Medulla oblongata (tissue), 1 donor: Measurements from ENCODE around the gene ANKRD42.
"Not testable (repeated sequence)": the region's sequence is repeated elsewhere in the genome, so short reads cannot be mapped to it uniquely, and the experiment has no call there.

Experiments used
- DNase-seq: peaks from one replicate; pipeline ENCODE4 v3.0.0-alpha.2; 2015; ENCODE audit errors: extremely low spot score

The ANKRD42 gene

GRCh38 chr11:83241291-83241946 is 47.9 kb downstream of the ANKRD42 start:
- peak; percentile 61 for DNase-seq

DNA sequence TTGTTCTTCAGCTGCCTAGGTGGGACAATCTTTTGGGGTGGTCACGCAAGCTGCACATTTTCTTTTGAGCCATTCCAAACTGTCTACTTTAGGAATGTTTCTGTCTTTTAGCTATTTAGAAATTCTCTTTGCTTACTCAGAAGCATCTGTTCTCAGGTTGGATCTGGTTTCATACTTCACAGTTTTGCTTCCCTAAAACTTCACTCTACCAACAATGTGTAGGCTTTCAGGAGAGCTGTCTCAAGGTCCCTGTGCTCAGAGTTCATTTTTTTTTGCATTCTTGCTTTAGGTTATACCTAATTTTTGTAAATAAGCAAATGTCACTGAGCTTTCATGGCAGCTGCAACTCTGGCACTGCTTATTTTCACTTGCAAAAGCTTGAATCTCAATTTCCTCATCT is 55.9 kb downstream of the ANKRD42 start:
- DNase-seq: no peak

DNA sequence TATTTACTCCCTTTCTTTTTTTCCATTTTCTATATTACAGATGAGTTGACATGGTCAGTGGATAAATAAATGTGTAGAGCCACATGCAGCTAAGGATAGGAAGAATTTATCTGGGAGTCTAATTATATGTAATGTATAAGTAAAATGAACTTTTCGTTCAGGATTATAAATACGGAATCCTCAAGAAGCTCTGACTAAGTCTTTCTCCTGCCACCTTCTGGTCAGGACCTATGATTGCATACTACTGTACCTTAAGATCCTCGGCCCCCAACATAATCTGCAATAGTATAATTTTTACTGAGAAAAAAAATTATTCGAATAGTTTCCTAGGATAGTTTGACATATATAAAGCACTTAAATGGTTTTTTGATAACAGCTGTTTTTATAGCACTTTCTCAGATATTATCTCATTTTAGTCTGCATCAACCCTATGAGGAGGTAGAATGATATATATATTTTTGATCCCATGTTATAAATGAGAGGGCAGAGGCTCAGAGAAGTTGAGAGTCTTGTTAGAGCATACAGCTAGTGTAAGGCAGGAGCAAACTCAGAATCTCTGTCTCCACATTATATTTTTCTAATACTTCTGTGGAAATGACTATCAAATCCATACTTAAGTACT is 56.6 kb downstream of the ANKRD42 start:
- DNase-seq: peak; percentile 71

DNA sequence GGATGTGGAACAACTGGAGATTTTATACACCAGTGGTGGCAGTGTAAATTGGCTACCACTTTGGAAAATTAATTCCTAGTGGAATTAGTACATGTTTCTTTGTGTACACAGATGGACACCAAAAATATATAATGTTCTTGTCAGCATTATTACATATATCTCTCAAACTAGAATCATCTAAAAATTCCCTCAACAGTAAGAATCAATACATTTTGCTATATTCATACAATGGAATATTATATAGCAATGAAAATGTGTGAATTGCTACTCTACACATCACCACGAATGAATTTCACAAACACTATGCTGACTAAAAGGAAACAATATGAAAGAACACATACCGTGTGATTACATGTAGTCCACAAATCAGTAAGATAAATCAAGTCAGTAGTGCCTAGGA is 58.8 kb downstream of the ANKRD42 start:
- DNase-seq: no peak

- DNase-seq: no peak
These were observed 59.4 kb downstream of the ANKRD42 start for GRCh38 chr11:83252941-83253340.

DNA sequence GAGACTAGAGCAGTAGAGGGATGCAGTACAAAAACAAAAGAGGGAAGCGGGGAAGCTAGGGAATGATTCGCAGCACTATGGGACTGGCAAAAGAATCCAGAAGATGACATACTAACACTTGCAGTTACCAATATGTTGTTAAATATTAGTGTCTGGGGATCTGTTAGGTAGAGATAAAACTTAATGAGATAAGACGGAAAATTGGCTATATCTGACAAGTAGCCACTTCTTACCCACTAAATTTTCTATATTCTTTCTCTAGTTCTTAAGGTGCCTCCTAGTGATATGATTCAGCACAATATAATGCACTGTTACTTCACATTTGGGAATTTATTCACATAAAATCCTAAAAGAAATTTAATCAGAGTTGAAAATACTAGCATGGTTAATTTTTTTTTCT is 61.9 kb downstream of the ANKRD42 start:
- no peak for DNase-seq

DNA sequence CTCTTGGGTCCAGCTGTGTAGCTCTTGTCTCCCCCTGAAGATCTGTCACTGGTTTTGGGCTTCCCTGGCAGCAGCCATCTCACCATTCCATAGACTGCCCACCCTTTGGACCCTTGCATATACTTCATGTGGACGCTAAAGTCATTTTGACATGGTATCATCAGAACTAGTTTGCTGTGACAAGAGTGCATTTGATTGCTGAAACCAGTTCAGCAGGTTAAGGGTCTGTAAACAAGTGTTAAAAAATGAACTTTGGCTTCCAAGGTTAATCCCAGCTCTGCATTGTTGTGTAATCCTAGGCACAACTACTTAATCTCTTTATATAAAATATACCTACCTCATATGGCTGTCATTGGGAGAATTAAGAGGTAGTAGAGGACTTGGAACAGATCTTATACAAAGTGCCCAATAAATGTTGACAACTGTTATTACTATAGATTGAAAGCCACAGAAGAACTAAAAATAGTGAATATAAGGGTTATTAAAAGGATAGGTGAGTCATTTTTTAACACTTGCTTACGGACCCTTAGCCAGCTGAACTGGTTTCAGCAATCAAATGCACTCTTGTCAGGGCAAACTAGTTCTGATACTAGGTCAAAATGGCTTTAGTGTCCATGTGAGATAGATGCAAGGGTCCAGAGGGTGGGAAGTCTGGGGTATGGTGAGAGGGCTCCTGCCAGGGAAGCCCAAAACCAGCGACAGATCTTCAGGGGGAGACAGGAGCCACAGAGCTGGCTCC is 63.3 kb downstream of the ANKRD42 start:
- no peak for DNase-seq

DNA sequence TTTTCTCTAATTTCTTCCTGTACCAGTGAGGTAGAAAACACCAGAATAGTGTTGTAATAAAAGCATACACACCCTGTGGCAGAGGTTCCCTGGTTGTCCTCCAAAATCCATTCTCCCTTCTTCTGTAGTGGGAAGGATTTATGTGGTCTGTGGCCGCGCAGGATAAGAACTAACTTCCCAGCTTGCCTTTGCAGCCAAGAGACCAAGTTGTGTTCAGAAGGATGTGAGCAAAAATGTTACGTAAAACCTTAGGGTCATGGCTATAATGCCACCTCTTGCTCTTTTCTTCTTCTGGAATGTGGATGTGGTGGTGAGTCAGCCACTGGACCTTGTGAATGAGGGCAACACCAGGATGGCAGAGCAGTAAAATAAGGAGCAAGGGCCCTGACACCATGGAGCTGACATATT is 64.3 kb downstream of the ANKRD42 start:
- DNase-seq: no peak

DNA sequence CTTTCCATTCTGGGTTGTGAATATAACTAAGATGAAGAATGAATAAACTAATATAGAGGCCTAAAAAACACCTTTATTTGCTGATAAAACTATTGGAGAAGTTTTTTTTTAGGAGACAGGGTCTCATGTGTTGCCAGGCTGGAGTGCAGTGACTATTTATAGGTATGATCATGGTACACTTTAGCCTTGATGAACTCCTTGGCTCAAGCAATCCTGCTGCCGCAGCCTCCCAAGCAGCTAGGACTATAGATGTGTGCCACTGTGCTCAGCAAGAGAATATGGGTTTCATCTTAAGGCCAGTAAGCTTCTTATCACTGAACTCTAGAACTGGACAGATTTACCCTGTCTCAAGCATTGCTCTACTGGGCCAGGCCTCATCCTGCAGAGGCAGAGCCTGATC is 66.0 kb downstream of the ANKRD42 start:
- DNase-seq: no peak

- no peak for DNase-seq
These were observed 71.8 kb downstream of the ANKRD42 start for GRCh38 chr11:83265331-83265730.

GRCh38 chr11:83269080-83269479 is 75.6 kb downstream of the ANKRD42 start:
- DNase-seq: not testable (repeated sequence)

- not testable (repeated sequence) for DNase-seq
These were observed 78.2 kb downstream of the ANKRD42 start for GRCh38 chr11:83271734-83272133.

DNA sequence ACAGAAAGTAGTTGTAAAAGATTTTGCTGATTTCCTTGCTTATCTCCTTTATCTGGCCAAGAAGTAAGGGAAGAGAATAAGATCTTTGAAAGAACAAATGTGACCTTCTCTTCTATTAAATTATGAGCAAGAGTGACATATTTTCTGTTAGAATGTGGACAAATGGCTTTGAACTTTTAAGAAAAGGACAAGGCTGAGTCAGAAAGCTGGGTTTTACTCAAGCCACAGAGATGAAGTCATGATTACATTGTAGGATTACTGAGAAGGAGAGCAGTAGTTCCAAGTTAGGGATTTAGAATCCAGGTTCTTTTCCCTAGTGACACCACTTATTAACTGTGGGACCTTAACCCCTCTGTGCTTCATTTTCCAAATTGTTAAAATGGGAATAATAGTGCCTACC is 79.1 kb downstream of the ANKRD42 start:
- no peak for DNase-seq

GRCh38 chr11:83275888-83276641 is 82.6 kb downstream of the ANKRD42 start:
- DNase-seq: no peak

DNA sequence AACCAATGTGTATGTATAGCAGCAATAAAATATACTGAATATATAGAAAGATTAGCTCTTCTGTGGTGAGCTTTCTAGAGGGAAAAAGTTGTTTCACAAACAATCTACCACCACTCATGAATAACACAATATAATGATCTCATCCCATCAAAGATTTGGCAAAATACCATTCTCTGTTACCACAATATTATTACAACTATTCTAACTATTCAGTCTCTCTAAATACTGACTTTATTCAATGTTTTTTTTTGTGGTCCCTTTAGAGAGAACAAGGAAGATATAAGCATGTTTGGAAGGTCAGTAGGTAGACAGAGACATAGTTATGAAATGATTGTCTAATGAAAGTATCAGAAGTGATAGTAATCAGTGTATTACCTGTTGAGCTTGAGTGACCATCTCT is 84.8 kb downstream of the ANKRD42 start:
- no peak for DNase-seq

- no peak for DNase-seq
These were observed 86.7 kb downstream of the ANKRD42 start for GRCh38 chr11:83280256-83280655.

DNA sequence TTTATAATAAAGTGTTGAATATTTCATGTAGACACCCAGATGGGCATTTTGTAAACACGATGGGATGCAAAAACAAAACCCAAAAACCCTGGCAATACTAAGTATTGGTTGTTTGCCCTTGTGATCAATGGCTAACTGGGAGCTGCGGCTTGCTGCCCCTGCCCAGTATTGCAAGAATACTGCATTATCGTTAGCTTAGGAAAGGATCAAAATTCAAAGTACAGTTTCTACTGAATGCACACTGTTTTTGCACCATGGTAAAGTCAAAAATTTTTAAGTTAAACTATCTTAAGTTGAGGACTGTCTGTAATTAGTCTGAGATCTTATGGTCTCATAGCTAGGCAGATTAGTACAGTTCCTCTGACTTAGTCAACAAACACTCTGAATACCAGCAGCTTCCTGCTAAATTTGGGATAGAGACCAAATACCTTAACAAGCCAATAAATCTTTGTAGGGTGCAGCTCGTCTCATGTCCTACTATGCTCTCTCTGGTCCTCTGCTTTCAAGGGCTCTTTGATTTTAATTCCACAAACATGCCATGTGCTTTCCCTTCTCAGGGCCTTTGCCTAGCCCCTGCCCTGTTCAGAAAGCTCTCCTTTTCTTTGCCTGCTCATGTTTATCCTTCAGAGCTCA is 88.7 kb downstream of the ANKRD42 start:
- no peak for DNase-seq

DNA sequence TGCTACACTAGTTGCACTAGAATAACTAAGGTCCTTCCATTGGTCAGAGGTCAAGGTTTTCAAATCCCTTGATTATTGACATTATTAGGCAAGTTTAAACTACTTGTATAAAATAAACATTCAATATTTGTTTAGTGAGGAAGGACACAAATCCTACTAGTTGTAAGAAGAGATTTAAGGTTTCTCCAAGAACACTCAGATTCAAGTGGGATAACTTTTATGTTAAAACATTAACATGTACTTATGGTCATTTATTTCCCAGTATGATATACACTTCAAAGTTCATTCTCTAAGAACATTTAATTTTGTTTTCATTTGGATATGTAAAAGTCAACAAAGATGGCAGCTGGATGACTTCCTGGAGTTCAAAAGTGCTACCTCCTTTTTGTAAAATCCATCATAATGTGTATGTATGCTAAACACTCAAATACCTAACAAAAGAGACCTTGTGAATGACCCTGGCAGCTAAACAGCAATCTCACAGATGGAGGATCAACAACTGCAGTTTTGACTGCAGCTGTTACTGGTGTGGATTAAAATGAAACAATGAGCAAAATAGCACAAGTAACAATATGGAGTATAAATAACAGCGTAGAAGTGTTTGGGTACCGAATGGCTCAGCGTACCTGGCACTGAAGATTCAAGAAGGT is 91.1 kb downstream of the ANKRD42 start:
- DNase-seq: peak; percentile 25

- no peak for DNase-seq
These were observed 91.7 kb downstream of the ANKRD42 start for GRCh38 chr11:83285151-83285770.

DNA sequence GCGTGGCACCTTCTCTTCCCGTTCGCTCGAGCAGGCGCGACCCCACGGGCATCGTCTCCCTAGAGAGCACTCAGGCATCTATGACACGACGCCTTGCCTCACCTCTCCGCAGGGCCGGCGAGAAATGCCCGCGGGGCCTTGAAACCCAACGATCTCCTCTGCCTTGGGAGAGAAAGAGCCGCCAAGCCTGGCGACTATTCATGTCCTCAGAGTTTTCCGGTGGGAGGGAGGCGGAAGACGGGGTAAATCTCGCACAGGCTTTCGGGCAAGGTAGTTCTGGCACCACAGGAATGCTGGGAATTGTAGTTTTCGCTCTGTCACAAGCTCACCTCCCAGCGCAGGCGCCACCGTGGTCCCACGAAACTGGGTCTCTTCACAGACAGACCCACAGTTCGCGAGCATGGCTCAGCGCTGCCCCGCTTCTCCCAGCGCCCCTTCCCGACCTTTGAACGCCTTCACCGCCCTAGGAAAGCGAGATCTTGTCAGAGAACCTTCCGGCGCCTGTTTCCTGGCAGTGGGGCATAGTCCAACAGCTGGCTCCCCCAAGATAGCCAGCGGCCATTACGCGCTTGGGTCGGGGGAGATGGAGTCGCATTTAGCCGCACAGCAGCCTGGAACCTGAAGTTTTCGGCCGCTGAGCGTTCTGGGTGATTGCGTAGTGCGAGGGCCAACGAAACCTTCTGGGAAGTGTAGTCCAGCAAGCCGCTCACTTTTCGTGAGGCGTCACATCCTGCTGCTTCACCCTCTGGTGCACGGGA is 92.4 kb downstream of the ANKRD42 start, which contains the start of gene CCDC90B:
CCDC90B (minus strand) TSS at position 597 of the 758 bp plus-strand sequence; CDS start at position 202, 395 bp downstream.
- DNase-seq: peak; percentile 99
